HG03439 (cell line): ENCODE results near the gene CRLF2.
"Not testable (repeated sequence)": the region's sequence is repeated elsewhere in the genome, so short reads cannot be mapped to it uniquely, and the experiment has no call there.

ENCODE experiments used
- ATAC-seq: cut with Tn5 transposase; IDR thresholded peaks from one replicate; pipeline ENCODE4 v1.9.1; 2021; ENCODE audit warnings: mild to moderate bottlenecking, moderate library complexity; ENCODE audit not compliant: unreplicated experiment

Gene CRLF2, protein sequence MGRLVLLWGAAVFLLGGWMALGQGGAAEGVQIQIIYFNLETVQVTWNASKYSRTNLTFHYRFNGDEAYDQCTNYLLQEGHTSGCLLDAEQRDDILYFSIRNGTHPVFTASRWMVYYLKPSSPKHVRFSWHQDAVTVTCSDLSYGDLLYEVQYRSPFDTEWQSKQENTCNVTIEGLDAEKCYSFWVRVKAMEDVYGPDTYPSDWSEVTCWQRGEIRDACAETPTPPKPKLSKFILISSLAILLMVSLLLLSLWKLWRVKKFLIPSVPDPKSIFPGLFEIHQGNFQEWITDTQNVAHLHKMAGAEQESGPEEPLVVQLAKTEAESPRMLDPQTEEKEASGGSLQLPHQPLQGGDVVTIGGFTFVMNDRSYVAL

DNA sequence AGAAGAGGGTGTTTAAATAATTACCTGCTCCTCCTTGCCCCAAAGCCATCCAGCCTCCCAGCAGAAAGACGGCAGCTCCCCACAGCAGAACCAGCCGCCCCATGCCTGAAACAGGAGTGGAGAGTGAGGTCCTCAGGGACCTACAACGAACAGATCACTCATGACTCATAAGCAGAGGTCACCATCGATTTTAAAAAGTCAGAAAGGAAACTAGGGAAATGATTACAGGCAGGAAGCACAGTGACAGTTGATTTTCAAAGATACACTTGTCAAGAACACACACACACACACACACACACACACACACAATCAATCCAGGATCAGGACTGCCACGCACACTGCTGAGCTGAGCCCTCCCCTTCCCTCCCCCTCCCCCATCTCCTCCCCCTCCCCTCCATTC is at the start of gene CRLF2:
Gene CRLF2, minus strand, starts transcription at position 118 of the 400 bp plus-strand sequence. Its CDS starts 15 bp downstream, at position 103.
- ATAC-seq, result no peak

DNA sequence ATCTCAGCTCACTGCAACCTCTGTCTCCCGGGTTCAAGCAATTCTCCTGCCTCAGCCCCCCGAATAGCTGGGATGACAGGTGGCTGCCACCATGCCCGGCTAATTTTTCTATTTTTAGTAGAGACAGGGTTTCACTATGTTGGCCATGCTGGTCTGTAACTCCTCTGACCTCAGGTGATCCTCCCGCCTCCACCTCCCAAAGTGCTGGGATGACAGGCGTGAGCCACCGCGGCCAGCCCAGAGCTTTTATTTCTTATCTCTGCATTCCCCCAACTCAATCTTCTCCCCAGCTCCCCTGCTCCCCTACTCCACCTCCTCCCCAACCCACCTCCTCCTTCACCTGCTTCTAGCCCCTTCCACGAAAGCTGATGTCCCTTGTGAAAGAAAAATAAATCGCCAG is 49.3 kb upstream of the CRLF2 start:
- not testable (repeated sequence) for ATAC-seq

DNA sequence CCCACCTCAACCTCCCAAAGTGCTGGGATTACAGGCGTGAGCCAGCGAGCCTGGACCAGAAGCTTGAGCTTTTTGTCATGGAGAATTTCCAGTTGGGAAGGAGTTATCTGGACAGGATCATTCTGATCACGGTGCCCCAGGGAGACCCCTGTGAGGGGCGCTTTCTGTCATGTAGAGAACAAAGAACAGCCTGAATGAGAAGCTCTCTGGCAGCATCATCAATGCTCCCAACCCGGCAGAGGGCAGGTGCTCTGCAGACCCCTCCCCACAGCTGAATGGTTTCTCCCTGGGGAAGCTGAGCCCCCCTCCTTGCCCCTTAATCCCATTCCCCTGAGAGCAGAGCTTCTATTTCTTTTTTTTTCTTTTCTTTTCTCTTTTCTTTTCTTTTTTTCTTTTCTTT is 48.8 kb upstream of the CRLF2 start:
- no peak for ATAC-seq

DNA sequence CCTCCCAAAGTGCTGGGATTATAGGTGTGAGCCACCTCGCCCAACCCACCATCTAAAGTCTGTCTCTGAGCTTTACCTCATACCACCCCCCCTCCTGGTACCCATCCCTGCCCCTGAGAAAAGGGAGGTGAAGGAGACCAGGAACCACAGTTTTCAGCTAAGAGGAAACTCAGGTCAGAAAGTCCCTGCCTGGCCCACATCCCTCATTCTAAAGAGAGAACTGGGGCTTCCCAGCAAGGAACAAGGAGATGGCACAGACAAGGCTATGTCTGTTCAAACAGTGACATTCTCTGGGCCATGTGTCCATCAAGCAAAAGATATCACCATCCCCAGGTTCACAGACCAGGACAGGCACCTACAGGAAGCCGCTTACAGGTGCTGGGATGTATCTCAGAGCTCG is 40.4 kb upstream of the CRLF2 start:
- no peak for ATAC-seq

DNA sequence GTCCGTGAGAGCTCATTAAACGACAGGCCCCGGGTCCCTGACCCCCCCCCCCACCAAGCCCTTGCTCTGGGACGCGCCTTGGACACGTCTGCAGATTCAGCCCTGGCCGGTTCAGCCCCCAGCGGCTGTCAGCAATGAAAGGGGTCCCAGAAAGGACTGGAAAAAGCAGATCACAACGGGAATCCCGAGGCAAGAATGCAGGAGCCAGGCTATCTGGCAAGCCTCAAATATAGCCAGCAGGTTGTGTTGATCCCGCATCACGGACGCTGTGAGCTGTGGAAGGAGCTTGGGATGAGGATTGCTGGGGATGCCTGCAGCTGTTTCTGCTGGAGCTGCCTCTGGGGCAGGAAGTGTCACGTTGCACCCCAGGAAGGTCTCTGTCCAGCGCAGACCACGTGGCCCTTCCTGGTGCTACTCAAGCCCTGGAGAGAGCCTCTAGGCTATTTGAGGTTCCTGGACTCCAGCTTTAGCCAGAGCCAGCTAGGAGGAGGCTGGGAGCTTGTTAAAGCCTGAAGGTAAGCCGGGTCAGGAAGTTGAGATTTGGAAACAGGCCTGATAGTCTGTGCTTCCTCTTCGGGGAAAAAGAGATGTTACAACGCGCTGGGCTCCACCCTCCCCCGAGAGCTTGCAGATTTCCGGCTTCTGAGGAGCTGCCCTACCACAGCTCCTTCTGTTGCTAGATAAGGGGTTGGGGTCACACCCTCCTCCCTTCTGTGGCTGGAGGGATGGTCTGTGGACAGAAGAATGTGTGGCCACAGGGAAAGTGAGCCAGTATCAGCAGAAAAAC is 36.8 kb upstream of the CRLF2 start:
- ATAC-seq, result no peak

DNA sequence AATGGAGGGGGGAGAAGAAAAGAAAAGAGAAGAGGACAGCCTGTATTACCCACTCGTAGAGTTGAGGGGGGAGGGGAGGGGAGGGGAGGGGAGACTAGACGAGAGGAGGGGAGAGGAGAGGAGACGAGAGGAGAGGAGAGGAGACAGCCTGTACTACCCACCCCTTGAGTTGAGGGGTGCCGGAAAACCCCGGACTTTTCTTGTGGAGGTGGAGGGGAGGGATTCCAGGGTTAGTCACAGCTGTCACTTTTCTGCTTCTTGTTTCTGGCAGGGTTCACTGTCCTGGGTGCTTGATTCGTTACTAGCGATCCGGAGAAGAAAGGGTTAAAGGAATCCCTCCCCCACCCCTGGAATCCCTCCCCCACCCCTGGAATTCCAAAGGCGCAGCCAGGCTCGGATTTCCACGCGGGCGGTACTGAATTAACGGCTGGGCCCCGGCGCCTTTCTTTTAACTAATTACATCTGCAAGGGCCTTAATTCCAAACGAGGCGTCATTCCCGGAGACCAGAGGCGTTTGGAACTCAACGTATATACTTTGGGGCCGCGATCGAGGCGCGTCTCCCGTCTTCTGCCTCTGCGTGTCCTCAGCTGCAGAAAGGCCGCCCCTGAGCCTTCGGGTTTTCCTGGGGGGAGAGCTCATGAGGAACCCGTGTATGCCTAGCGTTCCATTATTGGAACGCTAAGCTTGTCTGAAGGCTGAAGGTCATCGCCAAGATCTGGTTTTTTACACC is 36.0 kb upstream of the CRLF2 start:
- ATAC-seq, result no peak

DNA sequence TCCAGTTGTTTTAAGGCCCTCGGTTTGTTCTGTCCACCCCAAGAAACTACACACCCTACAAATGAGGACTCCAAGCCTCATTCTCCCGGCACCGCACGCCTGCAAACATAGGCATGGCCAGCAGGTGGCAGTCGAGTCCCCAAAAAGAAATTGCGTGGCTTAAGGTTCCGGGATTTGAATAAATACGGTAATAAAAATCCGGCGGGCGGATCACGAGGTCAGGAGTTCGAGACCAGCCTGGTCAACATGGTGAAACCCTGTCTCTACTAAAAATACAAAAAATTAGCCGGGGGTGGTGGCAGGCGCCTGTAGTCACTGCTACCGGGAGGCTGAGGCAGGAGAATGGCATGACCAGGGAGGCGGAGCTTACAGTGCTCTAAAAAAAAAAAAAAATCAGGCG is 34.4 kb upstream of the CRLF2 start:
- no peak for ATAC-seq

DNA sequence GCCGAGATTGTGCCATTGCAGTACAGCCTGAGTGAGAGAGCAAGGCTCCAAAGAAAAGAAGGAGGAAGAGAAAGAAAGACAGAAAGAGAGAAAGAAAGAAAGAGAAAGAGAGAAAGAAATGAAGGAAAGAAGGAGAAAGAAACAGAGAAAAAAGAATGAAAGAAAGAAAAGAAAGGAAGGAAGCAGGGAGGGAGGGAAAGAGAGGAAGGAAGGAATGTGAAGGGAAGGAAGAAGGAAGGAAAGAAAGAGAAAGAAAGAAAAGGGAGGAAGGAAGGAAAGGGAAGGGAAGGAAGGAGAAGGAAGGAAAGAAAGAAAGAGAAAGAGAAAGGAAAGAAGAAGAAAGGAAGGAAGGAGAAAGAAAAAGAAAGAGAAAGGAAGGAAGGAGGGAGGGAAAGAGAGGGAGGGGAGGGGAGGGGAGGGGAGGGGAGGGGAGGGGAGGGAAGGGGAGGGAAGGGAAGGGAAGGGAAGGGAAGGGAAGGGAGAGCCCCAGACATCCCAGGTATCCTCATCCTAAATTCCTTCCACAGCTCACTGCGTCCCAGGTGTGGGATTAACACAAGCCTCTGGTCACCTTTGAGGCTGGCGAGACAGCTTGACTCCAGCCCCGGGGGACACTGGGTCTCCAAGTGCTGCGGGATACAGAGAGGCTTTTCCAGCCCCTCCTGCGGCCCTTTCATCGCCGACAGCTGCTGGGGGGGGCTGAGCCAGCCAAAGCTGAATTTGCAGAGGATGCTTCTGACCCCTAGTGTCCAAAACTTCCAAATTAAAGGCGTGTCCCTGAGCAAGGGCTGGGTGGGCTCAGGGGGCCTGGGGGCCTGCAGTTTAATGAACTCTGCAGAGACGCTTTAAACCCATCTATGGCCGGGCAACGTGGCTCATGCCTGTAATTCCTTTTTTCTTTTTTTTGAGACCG is 32.0 kb upstream of the CRLF2 start:
- ATAC-seq, result no peak

DNA sequence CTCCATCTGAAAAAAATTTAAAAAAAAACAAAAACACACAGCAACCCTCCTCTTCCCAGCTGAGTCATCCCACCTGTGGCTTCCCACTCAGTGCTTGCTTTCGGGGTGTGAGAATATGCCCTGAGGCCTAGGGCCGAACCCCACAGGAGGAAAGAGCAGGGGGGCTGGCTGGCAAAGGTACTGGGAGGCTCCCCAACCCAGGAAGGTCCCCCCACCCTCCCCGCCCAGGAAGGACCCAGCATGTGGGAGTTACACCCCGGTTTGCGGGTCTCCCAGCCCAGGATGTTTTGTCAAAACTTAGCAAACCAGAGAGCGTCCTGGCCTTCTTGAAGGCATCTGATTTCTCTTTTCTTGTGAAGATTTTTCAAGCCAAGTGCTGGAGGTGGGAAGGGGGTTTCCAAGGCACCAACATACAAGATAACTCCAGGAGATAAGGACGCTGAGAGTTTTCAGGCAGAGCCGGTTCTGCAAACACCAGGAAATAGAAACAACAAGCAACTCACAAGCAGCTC is 30.5 kb upstream of the CRLF2 start:
- no peak for ATAC-seq

DNA sequence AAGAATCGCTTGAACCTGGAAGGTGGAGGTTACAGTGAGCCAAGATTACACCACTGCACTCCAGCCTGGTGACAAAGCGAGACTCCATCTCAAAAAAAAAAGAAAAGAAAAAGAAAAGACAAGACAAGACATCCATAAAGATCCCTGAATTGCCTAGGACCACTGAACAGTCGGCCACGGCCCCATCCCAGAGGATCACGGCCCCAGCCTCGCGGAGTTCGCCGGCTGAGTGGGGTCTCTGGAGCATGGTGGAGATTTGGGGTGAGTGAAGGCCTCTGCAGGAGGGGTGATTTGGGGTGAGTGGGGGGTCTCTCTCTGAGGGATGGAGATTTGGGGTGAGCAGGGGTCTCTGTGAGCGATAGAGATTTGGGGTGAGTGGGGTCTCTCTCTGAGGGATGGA is 28.1 kb upstream of the CRLF2 start:
- ATAC-seq, result not testable (repeated sequence)

DNA sequence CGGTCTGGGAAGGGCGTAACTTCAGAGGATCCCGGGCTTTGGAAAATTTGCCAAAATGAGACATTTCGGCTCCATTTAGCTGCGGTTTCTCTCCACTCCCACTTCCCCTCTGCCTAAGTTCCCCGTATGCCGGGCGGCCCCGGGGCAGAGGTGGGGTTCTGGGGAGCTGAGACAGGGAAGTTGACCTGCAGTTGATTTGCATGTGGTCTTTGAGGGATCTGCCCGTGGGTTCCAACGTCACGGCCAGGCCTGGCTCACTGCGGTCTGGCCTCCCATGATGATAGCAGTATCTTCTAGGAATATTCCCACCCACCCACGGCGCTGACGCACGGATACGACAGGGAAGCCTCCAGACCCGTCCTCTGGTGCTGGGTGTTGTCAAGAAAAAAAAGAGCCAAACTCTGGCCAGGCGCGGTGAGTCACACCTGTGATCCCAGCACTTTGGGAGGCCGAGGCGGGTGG is 27.3 kb upstream of the CRLF2 start:
- ATAC-seq, result no peak

DNA sequence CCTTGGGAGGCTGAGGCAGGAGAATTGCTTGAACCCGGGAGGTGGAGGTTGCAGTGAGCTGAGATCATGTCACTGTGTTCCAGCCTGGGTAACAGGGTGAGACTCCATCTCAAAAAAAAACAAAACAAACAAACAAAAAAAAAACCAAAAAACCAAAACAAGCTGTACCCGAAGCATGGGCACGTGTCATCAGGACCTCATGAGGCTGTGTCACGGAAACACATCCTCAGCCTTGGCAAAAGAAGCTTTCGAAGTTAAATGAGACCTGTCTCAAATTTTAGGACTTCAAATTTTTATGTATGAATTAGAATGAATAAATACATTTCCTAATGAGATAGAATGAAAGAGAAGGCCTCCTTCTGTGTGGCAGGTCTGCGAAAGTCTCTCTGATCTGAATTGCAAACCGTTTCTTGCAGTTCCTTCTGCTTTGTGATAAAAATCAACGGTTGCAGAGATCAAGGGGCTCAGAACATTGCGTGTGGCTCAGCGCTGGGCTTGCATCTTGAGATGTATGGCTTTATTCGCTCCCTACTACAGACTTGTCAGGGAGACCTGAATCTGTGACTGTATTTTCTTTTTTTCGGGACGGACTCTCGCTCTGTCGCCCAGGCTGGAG is 19.5 kb upstream of the CRLF2 start:
- no peak for ATAC-seq

DNA sequence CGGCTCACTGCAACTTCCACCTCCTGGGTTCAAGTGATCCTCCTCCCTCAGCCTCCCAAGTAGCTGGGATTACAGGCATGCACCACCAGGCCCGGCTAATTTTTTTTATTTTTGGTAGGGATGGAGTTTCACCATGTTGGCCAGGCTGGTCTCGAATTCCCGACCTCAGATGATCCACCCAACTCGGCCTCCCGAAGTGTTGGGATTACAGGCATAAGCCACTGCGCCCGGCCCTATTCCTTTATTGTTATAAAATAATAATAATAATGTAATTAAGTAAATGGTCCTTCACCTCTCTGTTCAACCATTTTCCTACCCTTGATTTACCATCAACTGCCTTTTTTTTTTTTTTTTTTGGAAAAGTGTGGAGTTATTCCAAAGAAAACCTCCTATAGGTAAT is 15.7 kb upstream of the CRLF2 start:
- ATAC-seq, result not testable (repeated sequence)

DNA sequence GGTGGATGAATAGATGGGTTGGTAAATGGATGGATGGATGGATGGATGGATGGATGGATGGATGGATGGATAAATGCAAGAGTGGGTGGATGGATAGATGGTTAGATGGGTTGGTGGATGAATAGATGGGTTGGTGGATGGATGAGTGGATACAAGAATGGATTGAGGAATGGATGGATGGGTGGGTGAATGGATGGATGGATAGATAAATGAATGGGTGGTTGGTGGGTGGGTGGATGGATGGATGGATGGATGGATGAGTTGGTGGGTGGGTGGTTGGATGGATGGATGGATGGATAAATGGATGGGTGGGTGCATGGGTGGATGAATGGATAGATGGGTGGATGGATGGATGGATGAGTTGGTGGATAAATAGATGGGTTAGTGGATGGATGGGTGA is 13.8 kb upstream of the CRLF2 start:
- no peak for ATAC-seq

DNA sequence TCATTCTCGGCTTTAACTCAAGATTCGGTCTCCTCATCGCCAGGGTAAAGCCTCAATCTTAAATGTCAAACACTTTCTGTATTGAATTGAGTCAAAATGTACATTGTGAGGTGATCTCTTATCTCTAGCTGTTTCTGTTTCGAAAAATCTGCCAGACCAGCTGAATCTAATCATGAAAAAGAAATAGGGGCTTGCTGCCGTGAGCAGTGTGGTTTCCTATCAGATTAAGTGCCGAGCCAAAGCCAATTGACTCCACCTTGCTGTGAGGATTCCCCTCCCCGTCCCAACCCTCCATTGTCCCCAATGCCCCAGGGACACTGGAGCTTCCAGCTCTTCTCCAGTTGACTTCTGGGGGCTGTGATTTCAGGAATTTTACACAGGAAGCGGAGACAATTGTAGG is 12.5 kb upstream of the CRLF2 start:
- ATAC-seq, result no peak

DNA sequence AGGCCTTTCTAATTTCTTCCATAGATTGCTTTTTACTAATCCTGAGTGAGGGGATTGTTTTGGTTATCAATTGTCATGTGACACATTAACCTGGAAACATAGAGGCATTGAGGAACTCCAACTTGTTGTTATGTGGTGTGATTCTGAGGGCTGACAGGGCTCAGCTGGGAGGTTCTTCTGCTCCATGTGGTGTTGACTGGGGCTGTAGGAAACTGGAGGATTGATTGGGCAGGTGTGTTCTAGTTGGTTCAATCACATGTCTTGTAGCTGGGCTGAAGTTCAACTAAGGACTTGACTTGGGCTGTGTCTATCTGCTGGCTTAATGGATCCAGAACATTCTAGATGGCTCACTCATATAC is 10.8 kb upstream of the CRLF2 start:
- ATAC-seq, result no peak

DNA sequence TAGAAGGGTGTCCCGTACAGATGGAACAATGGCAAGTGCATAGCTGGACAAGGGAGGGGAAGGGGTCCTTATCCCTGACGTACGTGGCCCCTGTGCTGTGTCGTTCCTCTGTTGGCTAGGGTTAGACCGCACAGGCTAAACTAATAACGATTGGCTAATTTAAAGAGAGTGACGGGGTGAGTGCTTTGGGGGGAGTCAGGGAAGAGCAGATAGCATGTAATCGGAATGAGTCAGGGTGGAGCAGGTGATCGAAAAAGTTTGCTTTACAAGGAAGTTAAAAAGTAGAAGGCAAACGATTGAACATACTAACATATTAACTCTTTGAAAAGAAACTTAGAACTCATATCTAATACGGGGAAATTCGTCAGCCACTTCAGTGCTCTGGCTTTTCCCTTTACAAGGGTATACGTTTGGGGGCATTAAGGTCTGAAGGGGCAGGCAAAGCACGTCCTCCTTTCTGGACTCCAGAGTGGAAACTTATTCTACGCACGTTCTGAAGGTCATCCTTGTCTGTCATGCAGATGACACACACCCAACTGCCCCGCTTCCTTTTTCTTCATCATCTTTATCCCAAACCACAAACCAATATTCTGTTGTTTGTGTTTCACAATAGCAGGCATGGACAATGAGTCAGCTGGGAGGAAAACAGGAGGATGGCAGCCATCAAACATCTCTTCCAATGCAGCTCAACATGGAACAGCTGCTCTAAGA is 10.2 kb upstream of the CRLF2 start:
- ATAC-seq, result no peak

DNA sequence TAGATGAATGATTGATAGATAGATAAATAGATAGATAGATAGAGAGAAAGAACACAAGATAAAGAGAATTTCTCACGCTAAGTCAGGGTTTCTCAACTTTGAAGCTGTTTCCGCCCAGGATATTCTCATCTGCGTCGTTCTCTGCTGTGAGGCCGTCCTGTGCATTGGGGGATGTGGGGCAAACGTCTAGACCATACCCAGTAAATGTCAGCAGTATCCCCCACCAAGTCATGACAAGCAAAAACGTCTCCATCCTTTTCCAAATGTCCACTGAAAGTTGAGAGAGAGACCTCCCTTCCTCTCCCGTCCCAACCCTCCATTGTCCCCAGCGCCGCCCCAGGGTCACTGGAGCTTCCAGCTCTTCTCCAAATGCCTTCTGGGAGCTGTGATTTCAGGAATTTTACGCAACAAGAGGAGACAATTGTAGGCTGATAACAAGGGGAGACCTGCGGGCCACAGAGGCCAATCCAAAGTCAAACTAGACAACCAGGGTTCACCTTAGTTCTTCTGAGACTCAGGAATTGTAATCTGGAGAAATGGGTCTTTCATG is 8.9 kb upstream of the CRLF2 start:
- no peak for ATAC-seq

DNA sequence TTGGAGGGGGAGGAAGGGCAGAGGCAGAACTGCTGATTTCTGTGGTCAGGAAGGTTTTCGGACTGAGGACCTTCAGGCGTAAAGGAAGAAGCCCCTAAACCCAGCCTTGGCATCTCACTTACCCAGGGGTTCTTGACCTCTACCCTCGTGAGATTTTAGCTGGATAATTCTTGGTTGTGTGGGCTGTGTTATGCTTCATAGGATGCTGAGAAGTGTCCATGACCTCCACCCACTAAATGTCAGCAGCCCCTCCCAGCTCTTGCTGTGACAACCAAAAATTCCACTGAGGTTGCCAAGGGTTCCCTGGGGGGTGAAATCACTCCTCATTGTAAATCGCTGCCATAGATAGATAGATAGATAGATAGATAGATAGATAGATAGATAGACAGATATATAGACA is 5.8 kb upstream of the CRLF2 start:
- no peak for ATAC-seq
